Liver (tissue), 9 donors: ENCODE data around the gene DNAJB11. TPM values are rescaled to one million over a fixed set of nuclear protein-coding genes. Genes with fewer than 3 reads are reported as not detected.

Source experiments
- DNase-seq: peaks from one replicate; pipeline ENCODE4 v3.0.0-alpha.2; 2017; ENCODE audit warnings: low spot score
- H3K27ac ChIP-seq, 2 donors: one replicate each; pipeline ENCODE4 v1.7.0; 2013; ENCODE audit warnings: inconsistent platforms in 2 of 2, low read length in 2 of 2, control low read depth in 1 of 2, low read depth in 1 of 2, mild to moderate bottlenecking in 1 of 2
- H3K27me3 ChIP-seq, 4 donors: one replicate each; pipeline versions ENCODE4 v1.6.1 to v1.7.0; 2013; ENCODE audit warnings: low read length in 3 of 4, inconsistent platforms in 1 of 4, mild to moderate bottlenecking in 1 of 4, moderate library complexity in 1 of 4; ENCODE audit not compliant: control insufficient read depth in 4 of 4, insufficient read depth in 4 of 4
- H3K36me3 ChIP-seq, 4 donors: one replicate each; pipeline versions ENCODE4 v1.6.1 to v1.7.0; 2013; ENCODE audit warnings: low read length in 3 of 4, mild to moderate bottlenecking in 3 of 4, low read depth in 1 of 4, moderate library complexity in 1 of 4; ENCODE audit not compliant: control insufficient read depth in 4 of 4, insufficient read depth in 3 of 4
- H3K4me1 ChIP-seq, 4 donors: one replicate each; pipeline versions ENCODE4 v1.6.1 to v1.7.0; 2013; ENCODE audit warnings: low read length in 3 of 4, mild to moderate bottlenecking in 3 of 4, moderate library complexity in 1 of 4; ENCODE audit not compliant: control insufficient read depth in 4 of 4, insufficient read depth in 4 of 4
- H3K4me3 ChIP-seq, 3 donors: one replicate each; pipeline versions ENCODE4 v1.6.1 to v1.7.0; 2013; ENCODE audit warnings: low read length in 3 of 3, control low read depth in 1 of 3, low read depth in 1 of 3, mild to moderate bottlenecking in 1 of 3
- H3K9ac ChIP-seq, 2 donors: one replicate each; pipeline ENCODE4 v1.7.0; 2013; ENCODE audit warnings: low read length in 2 of 2, mild to moderate bottlenecking in 2 of 2, moderate library complexity in 2 of 2, control low read depth in 1 of 2, low read depth in 1 of 2
- H3K9me3 ChIP-seq, 4 donors: one replicate each; pipeline versions ENCODE4 v1.6.1 to v1.7.0; 2013; ENCODE audit warnings: low read length in 3 of 4; ENCODE audit not compliant: control insufficient read depth in 4 of 4
- CTCF ChIP-seq: fragments of 150-350 bp; IDR thresholded peaks from 2 replicates; pipeline ENCODE4 v1.5.1; 2017; ENCODE audit warnings: improper control_type of control experiment, low read depth, low read length; ENCODE audit not compliant: missing input control
- EGR1 ChIP-seq, 2 donors: IDR thresholded peaks; 2 replicates each; pipeline ENCODE4 v1.6.1; 2016 to 2018; ENCODE audit warnings: antibody characterized with exemption in 2 of 2, low read depth in 2 of 2
- FOXA2 ChIP-seq: IDR thresholded peaks from 2 replicates; pipeline ENCODE4 v1.6.1; 2016; ENCODE audit warnings: antibody characterized with exemption
- GABPA ChIP-seq, 2 donors: IDR thresholded peaks in 1 of 2; conservative IDR thresholded peaks in 1 of 2; 2 replicates each; pipeline ENCODE4 v1.6.1; 2016; ENCODE audit warnings: antibody characterized with exemption in 2 of 2, mild to moderate bottlenecking in 1 of 2, moderate library complexity in 1 of 2
- HNF4A ChIP-seq, 2 donors: conservative IDR thresholded peaks; 2 replicates each; pipeline ENCODE4 v1.6.1; 2016; ENCODE audit warnings: antibody characterized with exemption in 2 of 2, mild to moderate bottlenecking in 2 of 2
- JUND ChIP-seq, 2 donors: IDR thresholded peaks; 2 replicates each; pipeline ENCODE4 v1.6.1; 2016; ENCODE audit warnings: antibody characterized with exemption in 2 of 2
- MAX ChIP-seq: IDR thresholded peaks from 2 replicates; pipeline ENCODE4 v1.6.1; 2016; ENCODE audit warnings: antibody characterized with exemption
- REST ChIP-seq: IDR thresholded peaks from 2 replicates; pipeline ENCODE4 v1.6.1; 2016; ENCODE audit warnings: antibody characterized with exemption, mild to moderate bottlenecking
- RXRA ChIP-seq, 2 donors: IDR thresholded peaks; 2 replicates each; pipeline ENCODE4 v1.6.1; 2017 to 2018; ENCODE audit warnings: antibody characterized with exemption in 2 of 2, mild to moderate bottlenecking in 1 of 2
- SP1 ChIP-seq: IDR thresholded peaks from 2 replicates; pipeline ENCODE4 v1.6.1; 2018; ENCODE audit warnings: antibody characterized with exemption, mild to moderate bottlenecking
- TAF1 ChIP-seq: conservative IDR thresholded peaks from 2 replicates; pipeline ENCODE4 v1.6.1; 2016; ENCODE audit warnings: antibody characterized with exemption, mild to moderate bottlenecking
- YY1 ChIP-seq: IDR thresholded peaks from 2 replicates; pipeline ENCODE4 v1.6.1; 2016; ENCODE audit warnings: antibody characterized with exemption, mild to moderate bottlenecking
- WGBS: extraction: QIAGEN DNeasy Blood & Tissue Kit; methylation state at CpG from one replicate; pipeline ENCODE4 v1.1.7; 2013; 5-methylcytosine and 5-hydroxymethylcytosine counted together
- polyA plus RNA-seq, 2 donors: library from polyadenylated mRNA; stranded (reverse) in 1 of 2; unstranded in 1 of 2; fragments of 200-250 nt in 1 of 2; fragments of >200 nt in 1 of 2; fragmentation: Nextera tagmentation in 1 of 2; extraction: Ambion mirVana in 1 of 2; gene quantifications; one replicate each; pipeline versions ENCODE4 v1.2.1 to v1.2.3, GENCODE V29; 2013 to 2015
- total RNA-seq, 2 donors: library from RNA; depleted of rRNA; stranded (reverse); fragments of >200 nt; gene quantifications; one replicate each; pipeline ENCODE4 v1.2.3, GENCODE V29; 2014
- donor health status: healthy.
- donor health status: healthy.
- donor health status: healthy.
- donor health status: healthy.
- donor health status: healthy.

The DNAJB11 gene
- total and polyA plus RNA-seq, 4 donors: 30.2 to 101 (median 56.0) TPM

GRCh38 chr3:186564586-186564985 lies 5.9 kb upstream of the DNAJB11 start:
- no peaks in the 10 kb centered on the region for H3K9me3 ChIP-seq
- H3K4me3 ChIP-seq: no peak overlapping the region
- peaks cover 0 to 4% (median 0%) of the 10 kb centered on the region in 4 donors for H3K36me3 ChIP-seq
- H3K4me1 ChIP-seq: peaks cover 0 to 18% (median 14%) of the 10 kb centered on the region in 4 donors
- no peaks in the 10 kb centered on the region for H3K27me3 ChIP-seq
- no peak overlapping the region for H3K9ac ChIP-seq
- no peak for DNase-seq
- H3K27ac ChIP-seq: no peak overlapping the region
- no peak for TF ChIP-seq GABPA (IDR thresholded peaks at IDR 0.05 in 1 of 2, conservative IDR thresholded peaks at IDR 0.05 in 1 of 2)
- no peak for TF ChIP-seq CTCF
- no peak for TF ChIP-seq MAX
- TF ChIP-seq REST: no peak
- no peak for TF ChIP-seq SP1
- TF ChIP-seq TAF1: no peak
- TF ChIP-seq HNF4A (conservative IDR thresholded peaks at IDR 0.05): no peak
- no peak for TF ChIP-seq EGR1 (IDR thresholded peaks at IDR 0.05; ENCODE audit: low read depth in 2 of 2)

- Histone ChIP-seq H3K27ac (peak overlapping the region; percentile 90 to 91), H3K4me1 (peaks cover 0 to 33% (median 28%) of the 10 kb centered on the region in 4 donors), H3K9me3 (no peaks in the 10 kb centered on the region), H3K36me3 (peaks cover 0 to 4% (median 0%) of the 10 kb centered on the region in 4 donors), H3K9ac (peak overlapping the region; percentile 62 to 97), H3K4me3 (peak overlapping the region; percentile 63 to 96 (median 78)), H3K27me3 (no peaks in the 10 kb centered on the region)
- TF ChIP-seq RXRA (IDR thresholded peaks at IDR 0.05) (no peak), SP1 (no peak), FOXA2 (no peak), YY1 (peak; percentile 8), JUND (IDR thresholded peaks at IDR 0.05) (no peak)
- WGBS: under 1% methylated on average over 14 of the region's 14 CpGs
- no peak for DNase-seq
Observed at GRCh38 chr3:186566772-186567071, 3.8 kb upstream of the DNAJB11 start.
